ENCODE measurements around the gene CRACR2B. TPM values are rescaled to one million over a fixed set of nuclear protein-coding genes. Genes with fewer than 3 reads are reported as not detected.

Gene CRACR2B
- total RNA-seq, 1 experiment from 2014 or later, result 132 TPM

DNA sequence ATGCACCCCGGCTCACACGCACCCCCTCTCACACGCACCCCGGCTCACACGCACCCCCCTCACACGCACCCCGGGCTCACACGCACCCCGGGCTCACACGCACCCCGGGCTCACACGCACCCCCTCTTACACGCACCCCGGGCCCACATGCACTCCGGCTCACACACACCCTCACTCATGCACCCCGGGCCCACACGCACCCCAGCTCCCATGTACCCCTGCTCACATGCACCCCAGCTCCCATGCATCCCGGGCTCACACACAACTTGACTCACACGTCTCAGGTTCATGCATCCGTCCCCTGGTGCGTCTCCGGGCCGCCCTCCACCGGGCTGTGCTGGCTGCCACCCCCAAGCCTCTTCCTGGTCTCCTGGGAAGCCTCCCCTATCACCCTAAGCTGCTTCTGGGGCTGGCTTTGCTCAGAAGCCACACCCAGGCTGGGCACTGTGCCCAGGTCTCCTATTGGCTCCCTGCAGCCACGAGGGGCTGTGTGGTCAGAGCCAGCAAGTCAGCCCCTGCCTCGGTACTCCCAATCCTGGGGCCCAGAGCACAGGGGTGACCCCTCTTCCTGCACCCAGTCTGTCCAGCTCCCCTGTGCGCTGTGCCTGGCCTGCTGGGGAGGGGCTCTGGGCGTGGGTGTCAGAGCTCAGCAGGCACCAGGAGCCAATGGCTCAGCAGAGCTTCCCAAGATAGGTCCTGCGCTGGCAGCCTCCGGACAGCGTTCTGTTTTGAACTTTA is 31.8 kb downstream of the CRACR2B start:
- H3K9me3 ChIP-seq (ENCODE audit: control insufficient read depth, insufficient read depth, low read depth, low read length), result no peaks in the 10 kb centered on the region
- H3K27ac ChIP-seq (ENCODE audit: low read length), result peak overlapping the region; percentile 31; the same call in 1 of the 2 replicates
- H3K4me1 ChIP-seq (ENCODE audit: control insufficient read depth, insufficient read depth, low read length), result peaks cover 63% of the 10 kb centered on the region
- in situ Hi-C loops (cut with HindIII; ENCODE audit: low pct_unique_long_range_greater_than_20kb, low sequenced_read_pairs) (no loop called here), intact Hi-C loops (cut with micrococcal nuclease; ENCODE audit: unreplicated experiment) (no loop called here)
- ChIA-PET CTCF (no interaction called here), POLR2A (interaction anchor here (1.3 kb wide), 1 partner anchor 55 kb away, joined by 3 read pairs; no protein-coding TSS in a partner anchor)
- DNase-seq (ENCODE audit: low read depth, low spot score) (no peak), ATAC-seq (peak; percentile 8)
- TF ChIP-seq POLR2AphosphoS5 (IDR thresholded peaks at IDR 0.05; ENCODE audit: low read depth, low read length) (no peak), TCF7L2 (IDR thresholded peaks at IDR 0.05; ENCODE audit: low read depth, low read length) (no peak), SIN3A (IDR thresholded peaks at IDR 0.05; ENCODE audit: borderline replicate concordance, insufficient read depth, low read depth, low read length) (no peak)
- TF ChIP-seq, protein P1, sequence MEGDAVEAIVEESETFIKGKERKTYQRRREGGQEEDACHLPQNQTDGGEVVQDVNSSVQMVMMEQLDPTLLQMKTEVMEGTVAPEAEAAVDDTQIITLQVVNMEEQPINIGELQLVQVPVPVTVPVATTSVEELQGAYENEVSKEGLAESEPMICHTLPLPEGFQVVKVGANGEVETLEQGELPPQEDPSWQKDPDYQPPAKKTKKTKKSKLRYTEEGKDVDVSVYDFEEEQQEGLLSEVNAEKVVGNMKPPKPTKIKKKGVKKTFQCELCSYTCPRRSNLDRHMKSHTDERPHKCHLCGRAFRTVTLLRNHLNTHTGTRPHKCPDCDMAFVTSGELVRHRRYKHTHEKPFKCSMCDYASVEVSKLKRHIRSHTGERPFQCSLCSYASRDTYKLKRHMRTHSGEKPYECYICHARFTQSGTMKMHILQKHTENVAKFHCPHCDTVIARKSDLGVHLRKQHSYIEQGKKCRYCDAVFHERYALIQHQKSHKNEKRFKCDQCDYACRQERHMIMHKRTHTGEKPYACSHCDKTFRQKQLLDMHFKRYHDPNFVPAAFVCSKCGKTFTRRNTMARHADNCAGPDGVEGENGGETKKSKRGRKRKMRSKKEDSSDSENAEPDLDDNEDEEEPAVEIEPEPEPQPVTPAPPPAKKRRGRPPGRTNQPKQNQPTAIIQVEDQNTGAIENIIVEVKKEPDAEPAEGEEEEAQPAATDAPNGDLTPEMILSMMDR (IDR thresholded peaks at IDR 0.05), result no peak
- TF ChIP-seq, protein P2, sequence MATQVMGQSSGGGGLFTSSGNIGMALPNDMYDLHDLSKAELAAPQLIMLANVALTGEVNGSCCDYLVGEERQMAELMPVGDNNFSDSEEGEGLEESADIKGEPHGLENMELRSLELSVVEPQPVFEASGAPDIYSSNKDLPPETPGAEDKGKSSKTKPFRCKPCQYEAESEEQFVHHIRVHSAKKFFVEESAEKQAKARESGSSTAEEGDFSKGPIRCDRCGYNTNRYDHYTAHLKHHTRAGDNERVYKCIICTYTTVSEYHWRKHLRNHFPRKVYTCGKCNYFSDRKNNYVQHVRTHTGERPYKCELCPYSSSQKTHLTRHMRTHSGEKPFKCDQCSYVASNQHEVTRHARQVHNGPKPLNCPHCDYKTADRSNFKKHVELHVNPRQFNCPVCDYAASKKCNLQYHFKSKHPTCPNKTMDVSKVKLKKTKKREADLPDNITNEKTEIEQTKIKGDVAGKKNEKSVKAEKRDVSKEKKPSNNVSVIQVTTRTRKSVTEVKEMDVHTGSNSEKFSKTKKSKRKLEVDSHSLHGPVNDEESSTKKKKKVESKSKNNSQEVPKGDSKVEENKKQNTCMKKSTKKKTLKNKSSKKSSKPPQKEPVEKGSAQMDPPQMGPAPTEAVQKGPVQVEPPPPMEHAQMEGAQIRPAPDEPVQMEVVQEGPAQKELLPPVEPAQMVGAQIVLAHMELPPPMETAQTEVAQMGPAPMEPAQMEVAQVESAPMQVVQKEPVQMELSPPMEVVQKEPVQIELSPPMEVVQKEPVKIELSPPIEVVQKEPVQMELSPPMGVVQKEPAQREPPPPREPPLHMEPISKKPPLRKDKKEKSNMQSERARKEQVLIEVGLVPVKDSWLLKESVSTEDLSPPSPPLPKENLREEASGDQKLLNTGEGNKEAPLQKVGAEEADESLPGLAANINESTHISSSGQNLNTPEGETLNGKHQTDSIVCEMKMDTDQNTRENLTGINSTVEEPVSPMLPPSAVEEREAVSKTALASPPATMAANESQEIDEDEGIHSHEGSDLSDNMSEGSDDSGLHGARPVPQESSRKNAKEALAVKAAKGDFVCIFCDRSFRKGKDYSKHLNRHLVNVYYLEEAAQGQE (IDR thresholded peaks at IDR 0.05; ENCODE audit: insufficient read depth in 1 of 2, low read depth in 2 of 2, low read length in 1 of 2), result no peak
- no TSS peak for BruUV-seq (replicated peaks)
- H3K36me3 ChIP-seq (ENCODE audit: control insufficient read depth, insufficient read depth, low read length), result no peaks in the 10 kb centered on the region
- no peak overlapping the region for H3K4me3 ChIP-seq (ENCODE audit: low read depth in 2 of 2, low read length in 2 of 2)
- H3K27me3 ChIP-seq (ENCODE audit: control insufficient read depth, insufficient read depth, low read length), result no peaks in the 10 kb centered on the region

DNA sequence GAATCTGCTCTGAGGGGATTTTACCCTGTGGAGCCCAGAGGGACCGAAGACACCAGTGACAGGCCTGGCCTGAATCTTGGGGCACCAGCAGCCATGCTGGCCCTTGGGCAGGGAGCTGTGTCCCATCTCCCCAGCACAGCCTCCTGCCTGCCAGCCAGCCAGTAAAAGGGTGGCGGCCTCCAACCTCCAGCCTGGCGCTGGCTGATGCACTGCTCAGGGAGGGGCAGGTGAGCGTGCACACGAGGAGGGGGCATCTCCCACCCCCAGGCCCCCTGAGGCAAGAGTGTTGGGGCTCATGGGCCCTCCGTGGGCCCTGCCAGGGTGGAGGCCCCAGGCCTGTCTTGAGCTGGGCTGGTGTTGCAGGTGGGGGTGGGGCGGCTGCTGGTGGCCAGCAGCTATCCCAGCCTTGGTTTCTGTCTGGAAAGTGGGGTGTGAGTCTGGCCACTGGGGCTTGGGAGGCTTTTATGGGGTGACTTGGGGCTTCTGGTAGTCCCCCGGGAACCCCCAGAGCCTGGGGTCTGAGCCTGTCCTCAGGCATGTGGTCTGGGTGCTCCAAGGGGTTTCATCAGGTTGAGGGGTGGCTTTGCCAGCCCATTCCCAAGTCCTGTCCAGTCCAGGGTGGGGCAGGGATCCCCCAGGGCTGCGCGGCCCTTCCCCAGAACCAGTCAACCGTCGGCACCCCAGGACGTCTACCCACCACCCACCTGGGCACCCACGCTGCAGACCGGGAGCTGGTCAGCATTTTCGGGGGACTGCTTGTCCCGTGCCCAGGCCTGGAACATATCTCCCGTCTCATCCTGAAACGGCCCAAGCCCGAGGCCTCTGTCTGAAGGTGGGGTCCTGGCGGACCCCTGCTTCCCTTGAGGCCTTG is 32.8 kb downstream of the CRACR2B start:
- Histone ChIP-seq H3K27me3 (ENCODE audit: control insufficient read depth, insufficient read depth, low read length) (no peaks in the 10 kb centered on the region), H3K36me3 (ENCODE audit: control insufficient read depth, insufficient read depth, low read length) (no peaks in the 10 kb centered on the region), H3K9me3 (ENCODE audit: control insufficient read depth, insufficient read depth, low read depth, low read length) (no peaks in the 10 kb centered on the region), H3K27ac (ENCODE audit: low read length) (peak overlapping the region; percentile 31; the same call in 1 of the 2 replicates), H3K4me1 (ENCODE audit: control insufficient read depth, insufficient read depth, low read length) (peaks cover 72% of the 10 kb centered on the region), H3K4me3 (ENCODE audit: low read depth in 2 of 2, low read length in 2 of 2) (no peak overlapping the region)
- ATAC-seq, result peak; percentile 7; the same call in 1 of the 2 replicates
- CTCF ChIA-PET, result interaction anchor here (0.6 kb wide), 1 partner anchor 91 kb away, joined by 3 read pairs; no protein-coding TSS in a partner anchor
- intact Hi-C loops (cut with micrococcal nuclease; ENCODE audit: unreplicated experiment), result no loop called here
- DNase-seq (ENCODE audit: low read depth, low spot score), result no peak
- BruUV-seq (replicated peaks), result no TSS peak
- TF ChIP-seq, protein P2 (IDR thresholded peaks at IDR 0.05; ENCODE audit: insufficient read depth in 1 of 2, low read depth in 2 of 2, low read length in 1 of 2), result no peak
- TF ChIP-seq POLR2AphosphoS5 (IDR thresholded peaks at IDR 0.05; ENCODE audit: low read depth, low read length), result 0 out of 2 replicates have a peak, but pooled peaks have one; percentile 46
- in situ Hi-C loops (cut with HindIII; ENCODE audit: low pct_unique_long_range_greater_than_20kb, low sequenced_read_pairs), result no loop called here
- POLR2A ChIA-PET, result interaction anchor here (0.6 to 1.3 kb wide), 2 partner anchors 56 to 339 kb away, joined by 3 read pairs; no protein-coding TSS in a partner anchor

All from Panc1 (cell line).